ENCODE measurements around the gene SEMA3D.

Gene SEMA3D

DNA sequence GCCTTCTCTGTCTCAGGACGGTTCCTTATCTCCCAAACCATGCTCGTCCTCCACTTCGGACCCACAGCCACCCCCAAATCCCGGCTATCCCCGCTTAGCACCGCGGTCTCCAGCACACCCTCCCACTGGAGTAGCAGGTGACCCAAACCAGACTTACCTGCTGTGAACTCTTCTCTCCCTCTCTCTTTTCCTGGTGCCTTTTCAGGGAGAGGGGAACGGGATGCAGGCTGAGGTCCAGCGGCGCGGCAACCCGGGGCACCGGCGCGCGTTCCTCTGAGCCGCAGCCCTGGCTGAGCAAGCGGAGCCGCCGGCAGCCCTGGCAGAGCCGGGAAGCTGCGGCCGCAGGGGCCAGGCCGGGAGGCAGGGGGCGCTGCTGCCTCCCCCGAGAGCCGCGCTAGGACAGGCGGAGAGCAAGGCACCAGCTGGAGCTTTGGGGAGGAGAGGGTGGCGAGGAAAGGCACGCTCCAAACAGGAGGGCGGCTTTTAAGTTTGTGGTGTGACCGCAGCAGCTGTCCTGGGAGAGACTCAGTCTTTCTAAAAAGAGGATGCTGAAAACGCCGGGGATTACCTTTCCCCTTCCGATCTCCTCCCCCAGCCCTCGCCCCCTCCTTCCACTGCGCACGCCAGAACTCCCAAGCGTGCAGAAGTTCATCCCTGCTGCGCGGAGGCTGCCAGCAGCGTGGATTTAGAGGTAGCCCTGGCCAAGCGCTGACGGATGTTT lies at the start of gene SEMA3D:
SEMA3D (minus strand) TSS at position 536 of the 721 bp plus-strand sequence. CDS start 65,165 bp downstream, outside the sequence.
- DNase-seq (ENCODE audit: low spot score) = peak; percentile 52

GRCh38 chr7:85234730-85235129 lies 47.9 kb upstream of the SEMA3D start:
- no peak for DNase-seq (ENCODE audit: low spot score)

GRCh38 chr7:85232068-85232467 lies 45.2 kb upstream of the SEMA3D start:
- no peak for DNase-seq (ENCODE audit: low spot score)

DNA sequence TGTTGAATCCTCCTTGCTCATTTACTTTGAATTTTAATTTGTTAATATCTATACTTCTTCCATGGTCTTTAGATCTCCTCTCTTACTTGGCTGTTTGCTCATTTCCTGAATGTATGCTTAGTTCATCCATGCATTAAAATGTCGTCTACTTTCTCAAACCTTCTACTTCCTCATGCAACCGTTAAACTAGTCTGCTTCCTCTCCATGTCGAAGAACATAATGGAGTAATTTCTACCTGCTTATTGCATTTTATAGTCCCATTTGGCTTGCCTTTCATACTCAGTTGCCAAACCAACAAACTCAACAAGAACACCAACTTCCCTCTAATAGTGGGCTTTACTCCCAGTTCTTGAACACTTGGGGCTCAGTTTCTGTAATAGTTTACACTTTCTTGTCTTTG lies 43.8 kb upstream of the SEMA3D start:
- no peak for DNase-seq (ENCODE audit: low spot score)

GRCh38 chr7:85229544-85229943 lies 42.7 kb upstream of the SEMA3D start:
- no peak for DNase-seq (ENCODE audit: low spot score)

- DNase-seq (ENCODE audit: low spot score) = no peak
These were observed 39.7 kb upstream of the SEMA3D start for GRCh38 chr7:85226361-85227085.

DNA sequence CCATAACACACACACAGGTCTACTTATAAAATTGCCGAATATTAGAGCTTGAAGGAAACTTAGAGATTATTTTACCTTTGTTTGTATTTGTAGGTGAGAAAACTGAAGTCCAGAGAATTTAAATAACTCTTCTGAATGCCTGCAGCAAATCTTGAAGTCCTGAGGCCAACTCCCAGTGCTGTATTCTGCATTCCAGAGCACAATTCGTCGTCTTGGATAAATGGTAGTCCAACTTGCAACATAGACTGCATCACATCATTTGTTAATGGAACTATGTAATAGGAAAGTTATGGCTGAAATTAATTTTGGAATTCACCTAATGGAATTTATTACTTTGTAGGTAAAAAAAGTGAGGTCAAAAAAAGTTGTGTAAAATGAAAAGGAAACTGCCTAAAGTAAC lies 37.3 kb upstream of the SEMA3D start:
- DNase-seq (ENCODE audit: low spot score) = no peak

DNA sequence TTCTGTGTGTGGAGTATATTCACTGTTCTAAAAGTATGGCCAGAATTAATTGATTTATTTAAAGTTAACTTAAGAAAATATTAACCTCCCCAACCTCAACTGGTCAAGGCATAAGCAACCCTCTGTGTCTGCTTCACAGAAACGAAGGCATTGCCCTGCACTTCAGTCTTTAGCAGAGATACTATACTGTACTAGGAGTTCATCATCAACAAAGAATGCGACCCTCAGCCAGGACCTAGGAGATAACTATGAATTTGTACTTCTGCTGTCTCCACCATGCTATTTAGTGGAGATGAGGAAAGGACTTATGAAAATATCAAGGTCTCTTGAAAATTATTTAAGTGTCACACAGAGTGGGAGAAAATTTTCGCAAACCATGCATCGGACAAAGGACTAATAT lies 35.7 kb upstream of the SEMA3D start:
- DNase-seq (ENCODE audit: low spot score) = no peak

GRCh38 chr7:85221796-85222195 lies 34.9 kb upstream of the SEMA3D start:
- no peak for DNase-seq (ENCODE audit: low spot score)

DNA sequence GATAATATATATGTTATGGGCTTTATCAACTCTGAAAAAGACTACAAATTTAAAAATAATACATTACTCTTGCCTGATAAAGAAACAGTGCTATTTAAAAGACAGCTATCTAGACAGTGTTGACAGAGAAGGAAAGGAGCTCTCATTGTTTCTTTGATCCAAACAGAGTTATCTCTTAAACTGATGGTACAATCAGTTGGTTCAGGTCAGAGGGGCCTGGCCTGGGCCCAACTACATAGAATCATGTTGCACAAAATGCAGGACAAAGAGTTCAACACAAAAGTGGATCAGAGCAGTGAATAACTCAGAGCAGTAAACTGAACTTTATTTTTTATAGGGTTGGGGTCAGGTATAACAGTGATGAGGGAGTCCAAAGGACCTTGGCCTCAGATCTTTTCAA lies 33.8 kb upstream of the SEMA3D start:
- no peak for DNase-seq (ENCODE audit: low spot score)

DNA sequence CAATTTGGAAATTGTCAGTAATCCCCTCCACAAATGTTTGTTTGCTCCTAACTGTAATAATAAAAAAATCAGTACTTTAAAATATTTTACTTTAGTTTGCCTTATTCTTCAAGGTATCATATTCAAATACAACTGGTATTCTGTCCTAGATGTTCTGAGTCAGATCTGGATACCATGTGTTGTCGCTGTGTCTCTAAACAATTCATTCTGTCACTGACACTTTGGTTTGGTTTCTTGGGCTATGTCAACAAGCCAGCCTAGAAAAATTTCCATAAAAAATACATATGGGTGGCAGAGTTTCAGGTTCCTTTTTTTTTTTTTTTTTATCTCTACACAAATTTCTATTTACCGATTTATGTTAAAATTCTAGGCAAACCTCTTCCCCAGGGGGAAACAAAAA lies 33.2 kb upstream of the SEMA3D start:
- no peak for DNase-seq (ENCODE audit: low spot score)

DNA sequence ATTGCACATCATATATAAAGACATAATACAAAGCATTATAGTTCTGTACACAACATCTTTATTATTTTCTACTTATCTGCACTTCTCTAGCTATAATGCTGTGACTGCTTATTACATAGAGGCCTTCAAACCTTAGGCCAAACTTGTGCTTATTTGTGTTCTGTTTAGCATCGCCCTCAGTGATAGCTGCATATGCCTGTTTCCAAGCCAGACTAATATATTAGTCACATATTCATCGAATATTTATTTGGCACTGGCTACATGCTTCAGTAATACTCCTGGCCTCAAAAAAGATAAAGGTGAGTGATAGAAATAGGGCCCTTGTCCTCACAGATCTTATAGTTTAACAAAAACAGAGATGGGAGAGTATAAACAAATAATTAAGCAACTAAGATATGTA lies 30.2 kb upstream of the SEMA3D start:
- DNase-seq (ENCODE audit: low spot score) = no peak

DNA sequence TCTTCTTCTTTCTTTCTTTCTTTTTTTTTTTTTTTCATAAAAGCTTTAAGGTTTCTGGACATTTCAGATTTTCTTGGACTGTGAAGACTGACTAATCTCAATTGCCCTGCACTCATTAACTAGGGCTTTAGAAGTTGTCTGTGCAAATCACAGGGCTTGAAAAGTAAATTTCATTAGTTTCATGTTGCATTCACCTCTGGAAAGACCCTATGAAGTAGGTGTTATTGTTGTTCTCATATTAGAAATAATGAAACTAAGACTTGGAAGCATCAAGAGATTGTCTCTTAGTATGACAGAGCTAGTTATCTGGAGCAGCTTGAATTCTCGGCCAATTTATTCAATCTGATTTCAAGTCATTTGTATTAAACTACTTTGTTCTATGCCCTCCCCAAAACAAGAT lies 28.2 kb upstream of the SEMA3D start:
- no peak for DNase-seq (ENCODE audit: low spot score)

DNA sequence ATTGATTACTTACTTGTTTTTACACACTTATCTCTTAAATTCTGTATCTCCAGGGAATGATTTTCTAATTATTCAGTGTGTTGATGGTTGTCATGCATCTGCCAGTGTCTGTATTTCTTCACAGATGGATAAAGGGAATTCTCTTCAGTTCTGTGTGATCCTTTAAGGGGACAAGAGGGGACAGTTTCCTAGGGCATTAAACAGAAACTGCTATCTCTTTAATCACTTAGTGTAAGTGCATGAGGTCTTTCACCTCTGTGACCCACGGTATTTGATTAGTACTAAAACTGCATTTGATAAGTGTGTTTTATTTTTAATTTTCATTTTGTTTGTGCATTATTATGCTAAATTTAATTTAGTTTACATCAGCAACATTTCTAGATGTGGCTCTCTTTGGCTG lies 26.6 kb upstream of the SEMA3D start:
- no peak for DNase-seq (ENCODE audit: low spot score)

DNA sequence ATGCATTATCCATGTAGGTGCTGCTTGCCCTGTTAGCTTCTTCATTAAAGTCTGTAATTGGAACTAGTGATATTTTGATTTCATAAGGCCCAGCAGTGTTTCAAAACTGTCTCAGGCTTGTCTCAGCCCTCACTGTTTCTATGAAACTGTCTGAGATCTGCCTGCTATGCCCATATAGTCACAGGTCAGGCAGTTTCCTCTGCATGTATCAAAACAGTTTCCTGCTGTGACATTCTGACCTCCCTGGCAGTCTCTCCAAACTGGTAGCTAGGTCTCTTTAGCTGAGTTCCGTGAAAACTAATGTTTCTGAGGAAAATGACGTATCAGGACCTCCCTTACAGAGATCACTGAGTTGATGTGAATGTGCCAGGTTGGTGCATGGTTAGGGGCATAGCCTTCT lies 18.9 kb upstream of the SEMA3D start:
- DNase-seq (ENCODE audit: low spot score) = no peak

DNA sequence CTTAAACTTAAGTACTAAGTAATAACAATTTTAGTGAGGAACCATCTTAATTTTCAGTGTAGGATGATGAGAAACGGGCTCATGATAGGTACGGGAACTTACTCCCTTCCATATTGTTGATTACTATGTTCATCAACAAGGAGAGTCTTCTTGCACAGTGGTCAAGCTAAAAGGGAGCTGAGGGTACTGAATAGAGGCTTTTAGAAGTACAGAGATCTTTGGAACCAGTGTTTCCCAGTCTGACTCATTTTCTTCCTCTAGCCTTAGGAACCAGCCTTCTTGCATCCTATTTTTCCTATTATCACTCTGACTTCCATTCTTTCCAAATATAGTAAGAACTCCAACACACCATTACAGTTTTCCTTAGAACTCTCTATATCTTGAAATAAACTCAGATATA lies 17.6 kb upstream of the SEMA3D start:
- DNase-seq (ENCODE audit: low spot score) = peak; percentile 71

- DNase-seq (ENCODE audit: low spot score) = peak; percentile 83
These were observed 17.2 kb upstream of the SEMA3D start for GRCh38 chr7:85204061-85204460.

- DNase-seq (ENCODE audit: low spot score) = no peak
These were observed 14.4 kb upstream of the SEMA3D start for GRCh38 chr7:85201209-85201608.

GRCh38 chr7:85196696-85197095 lies 9.8 kb upstream of the SEMA3D start:
- no peak for DNase-seq (ENCODE audit: low spot score)

- peak; percentile 41 for DNase-seq (ENCODE audit: low spot score)
These were observed 4.5 kb upstream of the SEMA3D start for GRCh38 chr7:85191383-85191782.

DNA sequence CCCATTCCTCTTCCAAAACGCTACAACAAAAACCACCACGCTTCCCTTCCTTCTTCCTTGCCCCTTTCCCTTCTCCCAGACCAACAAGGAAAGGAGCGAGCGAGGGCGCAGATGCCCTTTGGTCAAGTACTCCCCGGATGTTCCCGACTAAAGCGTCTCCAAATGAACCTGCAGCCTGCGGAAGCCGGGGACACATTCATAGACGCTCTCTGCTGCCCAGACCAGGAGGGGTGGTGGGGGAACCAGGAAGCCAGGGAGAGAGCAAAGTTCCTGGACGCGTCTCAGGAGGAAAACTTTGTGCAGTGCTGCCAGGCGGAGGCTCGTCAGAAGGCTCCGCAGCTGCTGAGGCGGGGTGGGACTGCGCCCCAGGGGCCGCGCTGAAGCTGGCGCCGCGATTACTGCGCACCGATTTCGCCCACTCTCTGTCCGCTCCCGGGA lies 754 bp downstream of the SEMA3D start:
- no peak for DNase-seq (ENCODE audit: low spot score)

GRCh38 chr7:85185424-85186082 lies 1.3 kb downstream of the SEMA3D start:
- DNase-seq (ENCODE audit: low spot score) = no peak

Measured in COLO829 (cell line).